GM19193 (cell line): ENCODE results near the gene SH3BP5.

Experiments
- POLR2A ChIP-seq: IDR thresholded peaks from 4 replicates; pipeline ENCODE4 v1.6.1; 2011; ENCODE audit not compliant: insufficient read depth, insufficient read length; ENCODE audit errors: extremely low read depth

Gene SH3BP5

GRCh38 chr3:15264486-15264885 is 67.9 kb downstream of the SH3BP5 start:
- no peak for TF ChIP-seq POLR2A

DNA sequence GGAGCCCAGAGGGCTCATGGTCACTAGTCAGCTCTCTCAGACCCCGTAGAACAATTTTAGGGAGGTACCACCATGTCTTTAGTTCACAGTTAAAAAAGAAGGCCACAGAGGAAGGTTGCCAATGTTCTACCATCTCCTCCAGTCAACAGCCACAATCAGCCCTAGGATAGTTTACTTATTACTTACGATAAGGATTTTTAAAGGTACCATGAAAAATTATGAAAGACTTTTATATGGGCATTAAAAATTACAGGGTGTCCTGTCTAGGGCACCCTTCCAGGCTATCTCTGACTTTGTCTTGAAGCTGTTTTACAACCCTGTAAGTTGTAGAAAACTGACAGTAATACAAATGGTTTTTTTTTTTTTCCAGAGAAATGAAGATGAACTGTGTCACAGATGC is 68.5 kb downstream of the SH3BP5 start:
- TF ChIP-seq POLR2A, result no peak

GRCh38 chr3:15263120-15263519 is 69.3 kb downstream of the SH3BP5 start:
- TF ChIP-seq POLR2A, result no peak

GRCh38 chr3:15262021-15262420 is 70.4 kb downstream of the SH3BP5 start:
- TF ChIP-seq POLR2A, result no peak

DNA sequence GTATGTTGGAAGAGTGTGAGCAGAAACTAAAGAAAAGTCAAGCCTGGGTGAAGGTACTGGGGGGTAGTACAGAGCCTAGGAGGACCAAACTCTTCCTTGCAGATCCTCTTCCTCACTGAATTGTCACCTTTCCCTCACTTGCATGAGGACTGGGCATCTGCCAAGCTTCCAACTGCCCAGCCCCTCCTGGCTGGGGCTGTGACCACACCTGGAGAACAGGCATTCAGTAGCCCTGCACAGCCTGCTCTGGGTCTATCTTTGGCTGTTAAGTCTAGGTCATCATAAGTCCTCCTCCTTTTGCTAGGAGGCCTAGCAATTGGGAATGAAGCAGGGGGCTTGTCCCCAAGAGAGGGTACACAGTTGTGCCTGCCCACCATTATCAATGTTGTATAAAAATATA is 71.1 kb downstream of the SH3BP5 start:
- TF ChIP-seq POLR2A, result no peak

DNA sequence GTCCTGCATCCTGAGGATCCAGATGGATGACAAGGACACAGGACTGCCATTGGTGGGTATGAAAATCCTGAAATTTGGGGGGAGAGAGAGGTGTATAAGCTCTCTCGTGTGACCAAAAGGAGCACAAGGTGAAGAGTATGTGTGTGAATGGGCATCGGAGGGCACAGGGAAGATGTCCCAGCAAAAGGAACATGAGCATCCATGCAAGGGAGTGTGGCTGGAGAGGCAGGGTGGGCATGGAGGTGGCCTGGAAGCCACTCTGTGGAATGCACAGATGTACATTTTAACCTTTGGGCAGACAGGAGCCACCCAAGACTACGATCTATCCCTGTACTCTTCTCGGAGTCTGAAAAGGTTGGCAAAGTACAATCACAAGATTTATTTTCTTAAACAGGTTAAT is 71.9 kb downstream of the SH3BP5 start:
- TF ChIP-seq POLR2A, result peak; percentile 5

GRCh38 chr3:15258720-15259119 is 73.7 kb downstream of the SH3BP5 start:
- no peak for TF ChIP-seq POLR2A

GRCh38 chr3:15256861-15257341 is 75.5 kb downstream of the SH3BP5 start:
- no peak for TF ChIP-seq POLR2A

DNA sequence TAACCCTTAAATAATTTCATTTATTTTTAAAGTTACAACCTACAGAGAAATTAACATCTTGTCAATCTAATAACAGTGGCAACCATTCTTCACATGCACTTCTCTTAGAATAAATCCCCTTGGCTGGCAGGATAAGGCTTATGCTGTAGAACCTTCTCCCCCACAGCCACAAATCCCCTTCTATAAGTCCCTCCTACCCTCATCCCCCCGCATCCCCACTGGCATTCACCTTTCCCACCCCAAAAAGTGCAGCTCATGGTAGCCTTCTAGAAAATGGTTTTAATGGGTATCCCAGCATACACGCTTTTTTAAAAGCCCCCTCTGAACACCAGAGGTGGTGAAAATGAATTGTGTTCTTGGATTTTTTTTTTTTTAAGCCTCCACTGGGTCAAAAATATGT is 77.2 kb downstream of the SH3BP5 start:
- no peak for TF ChIP-seq POLR2A

- TF ChIP-seq POLR2A, result no peak
These were observed 79.2 kb downstream of the SH3BP5 start for GRCh38 chr3:15253023-15253697.

- no peak for TF ChIP-seq POLR2A
These were observed 86.2 kb downstream of the SH3BP5 start for GRCh38 chr3:15246186-15246585.

- TF ChIP-seq POLR2A, result no peak
These were observed 88.4 kb downstream of the SH3BP5 start for GRCh38 chr3:15243822-15244482.

DNA sequence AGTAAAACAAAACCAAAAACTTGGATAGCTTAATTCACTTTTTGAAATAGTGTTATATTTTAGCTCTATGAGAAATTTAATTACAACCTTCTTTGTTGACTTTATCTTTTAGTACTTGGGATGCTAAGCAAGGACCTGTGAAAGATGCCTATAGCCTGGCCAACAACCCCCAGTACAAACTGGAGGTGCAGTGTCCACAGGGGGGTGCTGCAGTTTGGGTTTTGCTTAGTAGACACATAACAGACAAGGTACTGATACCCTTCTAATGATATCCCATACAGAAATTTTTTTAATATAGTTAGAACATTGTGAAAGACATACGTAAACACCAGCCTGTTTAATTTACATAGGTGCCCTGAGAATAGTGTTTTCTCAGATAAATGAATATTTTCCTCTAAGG is 91.0 kb downstream of the SH3BP5 start:
- no peak for TF ChIP-seq POLR2A

DNA sequence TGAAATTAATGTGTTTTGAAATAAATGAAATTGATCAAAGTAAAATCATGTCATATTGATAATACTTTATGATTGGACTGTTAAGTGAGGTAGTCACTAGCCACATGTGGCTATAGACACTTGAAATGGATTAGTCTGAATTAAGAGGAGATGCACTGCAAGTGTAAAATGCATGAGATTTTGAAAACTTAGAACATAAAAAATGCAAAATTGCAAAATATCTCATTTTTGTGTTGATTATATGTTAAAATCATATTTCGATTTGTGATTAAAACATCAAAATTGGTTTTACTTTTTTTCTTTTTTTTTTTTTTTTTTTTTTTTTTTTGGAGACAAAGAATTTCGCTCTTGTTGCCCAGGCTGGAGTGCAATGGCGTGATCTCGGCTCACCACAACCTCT is 103.1 kb downstream of the SH3BP5 start:
- no peak for TF ChIP-seq POLR2A

- no peak for TF ChIP-seq POLR2A
These were observed 104.2 kb downstream of the SH3BP5 start for GRCh38 chr3:15228147-15228546.
